Inflammatory macrophage treated with lipopolysaccharide for 4 hours (primary cell): Measurements from ENCODE around the gene GNAS.
"Not testable (repeated sequence)": the region's sequence is repeated elsewhere in the genome, so short reads cannot be mapped to it uniquely, and the experiment has no call there.

Experiments
- DNase-seq: peaks from one replicate; pipeline ENCODE4 v3.0.0-alpha.2; 2020

Gene GNAS

GRCh38 chr20:58852543-58853271 lies at the start of gene GNAS:
Gene GNAS, plus strand, starts transcription at chr20:58852716.
- DNase-seq, result peak; percentile 48

DNA sequence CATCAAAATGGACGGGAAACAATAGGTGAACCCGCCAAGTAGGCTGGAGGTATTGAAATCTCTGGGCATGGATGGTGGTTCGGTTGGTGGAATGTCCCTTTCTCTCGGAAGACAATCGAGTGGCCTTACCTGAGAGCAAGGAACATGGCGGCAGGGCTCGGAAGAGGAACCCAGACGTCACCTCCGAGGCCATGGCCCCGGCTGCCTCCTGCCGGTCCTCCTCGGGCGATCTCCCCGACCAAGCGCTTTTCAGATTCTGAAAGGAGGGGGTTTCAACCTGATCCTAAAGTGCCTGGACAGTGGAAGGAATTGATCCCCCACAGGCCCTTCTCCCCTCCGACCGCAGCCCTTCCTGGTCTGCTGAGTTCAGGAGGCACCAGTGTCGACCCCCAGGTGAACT lies 49.0 kb upstream of the GNAS start:
- no peak for DNase-seq

- DNase-seq, result no peak
Observed at GRCh38 chr20:58807801-58808200, 44.7 kb upstream of the GNAS start.

DNA sequence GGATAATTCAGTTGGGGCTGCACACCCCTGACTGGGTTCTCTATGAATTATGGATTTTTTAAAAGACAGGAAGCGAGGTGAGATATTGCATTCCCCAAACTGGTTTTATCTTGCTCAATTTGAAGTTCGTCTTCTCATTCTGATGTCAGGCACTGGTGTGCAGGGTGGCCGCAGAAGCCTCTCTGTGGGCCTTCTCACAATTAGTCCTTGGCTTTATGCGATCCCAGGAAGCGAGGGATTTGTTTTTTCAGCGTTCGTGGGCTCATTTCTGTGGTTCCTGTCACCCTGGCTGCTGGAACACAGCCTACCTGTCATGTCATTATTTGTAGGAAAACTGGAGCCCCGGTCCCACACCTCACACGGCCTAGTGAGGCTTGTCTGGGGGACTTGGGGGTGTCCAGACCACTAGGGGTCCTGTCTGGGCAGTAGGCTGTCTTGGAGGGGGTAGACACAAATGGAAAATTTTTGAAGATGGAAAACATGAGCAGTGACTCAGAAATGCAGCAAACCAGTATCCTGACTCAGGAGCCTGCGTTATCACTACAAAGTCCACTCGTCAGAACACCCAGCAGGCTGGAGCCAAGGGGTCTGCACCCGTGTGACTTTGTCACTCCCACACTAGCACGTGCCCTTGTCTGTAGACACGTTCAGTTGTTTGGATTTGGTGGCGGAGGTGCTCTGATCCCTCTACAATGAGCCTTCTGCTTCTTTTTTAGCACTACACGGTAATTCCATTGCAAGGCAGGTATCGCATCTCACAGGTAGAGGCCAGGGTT lies 44.1 kb upstream of the GNAS start:
- no peak for DNase-seq

GRCh38 chr20:58810116-58810878 lies 42.2 kb upstream of the GNAS start:
- DNase-seq, result no peak

GRCh38 chr20:58810879-58811250 lies 41.7 kb upstream of the GNAS start:
- DNase-seq, result no peak

GRCh38 chr20:58811334-58811733 lies 41.2 kb upstream of the GNAS start:
- no peak for DNase-seq

DNA sequence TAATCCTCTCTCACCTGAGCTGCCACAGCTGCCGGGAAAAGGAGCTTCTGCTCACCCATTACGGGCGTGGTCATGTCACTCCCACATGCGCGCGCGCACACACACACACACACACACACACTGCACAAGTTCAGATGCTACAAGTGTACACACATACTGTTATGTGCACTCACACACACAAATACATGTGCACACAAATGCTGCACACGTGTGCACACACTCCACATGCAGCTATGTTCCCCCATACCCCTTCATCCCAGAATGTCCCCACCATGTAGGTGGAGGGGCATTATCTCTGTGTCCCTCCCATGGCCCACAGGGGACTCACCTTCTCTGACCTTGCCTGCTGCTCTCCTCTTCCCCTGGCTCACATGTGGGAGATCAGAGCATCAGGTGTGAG lies 39.1 kb upstream of the GNAS start:
- no peak for DNase-seq

GRCh38 chr20:58815448-58815847 lies 37.1 kb upstream of the GNAS start:
- no peak for DNase-seq

DNA sequence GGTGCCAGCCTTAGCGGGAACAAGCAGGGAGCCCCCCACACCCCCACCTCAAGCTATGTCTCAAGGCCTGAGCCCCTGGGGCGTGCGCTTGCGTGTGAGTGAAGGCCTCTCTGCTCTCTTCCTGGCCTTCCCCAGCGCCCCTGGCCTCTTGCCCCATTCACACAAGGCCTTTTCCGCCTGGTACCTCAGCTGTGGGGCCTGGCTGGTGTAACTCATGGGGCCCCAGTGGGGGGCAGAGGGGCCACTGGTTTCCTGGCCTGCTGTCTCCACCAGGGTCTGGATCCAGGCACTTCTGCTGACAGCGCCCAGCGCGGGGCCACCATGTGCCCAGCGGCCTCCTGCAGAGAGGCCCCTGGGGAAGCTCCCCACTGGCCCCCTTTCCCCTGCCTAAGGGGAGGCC lies 36.5 kb upstream of the GNAS start:
- DNase-seq, result no peak

GRCh38 chr20:58816957-58817651 lies 35.4 kb upstream of the GNAS start:
- DNase-seq, result no peak

- no peak for DNase-seq
Observed at GRCh38 chr20:58817748-58818147, 34.8 kb upstream of the GNAS start.

DNA sequence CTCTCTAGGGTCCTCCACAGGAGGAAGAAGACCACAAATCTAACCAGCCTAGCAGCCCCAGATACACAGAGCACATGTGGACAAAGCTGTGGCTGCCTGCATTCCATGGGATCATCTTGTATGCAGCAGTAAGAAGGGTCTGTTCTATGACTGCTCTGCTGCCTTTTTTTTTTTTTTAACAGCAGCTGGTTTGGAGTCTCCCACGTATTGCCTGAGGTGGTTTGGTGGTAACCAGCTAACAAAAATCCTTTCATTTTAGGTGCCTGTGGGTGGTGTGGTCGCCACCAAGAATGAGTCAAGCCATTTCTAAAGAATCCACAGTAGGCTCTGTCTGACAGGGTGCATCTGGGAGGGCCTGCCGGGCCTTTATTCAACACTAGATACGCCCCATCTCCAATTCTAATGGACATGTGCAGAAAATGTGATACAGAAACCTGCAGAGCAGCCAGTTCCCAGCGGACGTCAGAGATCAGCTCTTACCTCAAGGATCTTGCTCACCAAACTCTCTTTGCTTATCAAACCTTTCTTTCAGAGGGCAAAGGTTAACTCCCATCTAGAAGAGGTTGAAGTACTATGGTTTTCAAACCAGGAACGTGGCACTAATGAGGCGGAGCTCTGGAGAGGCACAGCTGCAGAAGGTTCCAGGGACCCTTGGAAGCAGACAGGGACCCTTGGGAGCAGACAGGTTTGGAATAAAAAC lies 33.8 kb upstream of the GNAS start:
- DNase-seq, result no peak

GRCh38 chr20:58819921-58820320 lies 32.6 kb upstream of the GNAS start:
- DNase-seq, result no peak

DNA sequence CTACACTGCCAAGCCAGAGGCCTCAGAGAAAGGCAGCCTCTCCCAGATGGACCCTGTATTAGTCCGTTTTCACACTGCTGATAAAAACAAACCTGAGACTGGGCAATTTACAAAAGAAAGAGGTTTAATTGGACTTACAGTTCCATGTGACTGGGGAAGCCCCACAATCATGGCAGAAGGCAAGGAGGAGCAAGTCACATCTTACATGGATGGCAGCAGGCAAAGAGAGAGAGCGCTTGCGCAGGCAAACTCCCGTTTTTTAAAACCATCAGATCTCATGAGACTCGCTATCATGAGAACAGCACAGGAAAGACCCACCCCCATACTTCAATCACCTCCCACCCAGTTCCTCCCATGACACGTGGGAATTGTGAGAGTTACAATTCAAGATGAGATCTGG lies 32.0 kb upstream of the GNAS start:
- DNase-seq, result not testable (repeated sequence)

DNA sequence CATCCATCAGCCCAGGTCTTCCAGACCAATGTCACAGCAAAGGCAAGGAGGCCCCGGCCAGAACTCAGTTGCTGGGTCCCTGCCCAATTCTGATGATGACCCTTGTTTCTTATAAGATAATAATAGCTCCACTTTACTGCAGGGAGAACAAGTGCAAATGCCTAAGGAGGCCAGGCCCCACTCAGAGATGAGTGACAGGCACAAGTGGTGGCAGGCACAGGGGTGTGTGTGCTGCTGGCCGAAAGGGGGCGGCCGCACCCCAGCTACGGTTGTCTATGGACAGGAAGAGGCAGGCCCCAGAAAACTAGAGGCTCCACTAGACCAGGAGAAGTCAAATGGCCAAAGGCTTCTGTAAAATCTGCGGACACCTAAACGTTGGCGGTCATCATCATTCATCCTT lies 30.4 kb upstream of the GNAS start:
- DNase-seq, result no peak

- DNase-seq, result no peak
Observed at GRCh38 chr20:58822748-58823730, 29.5 kb upstream of the GNAS start.

- no peak for DNase-seq
Observed at GRCh38 chr20:58824843-58825242, 27.7 kb upstream of the GNAS start.

GRCh38 chr20:58825450-58825849 lies 27.1 kb upstream of the GNAS start:
- no peak for DNase-seq

DNA sequence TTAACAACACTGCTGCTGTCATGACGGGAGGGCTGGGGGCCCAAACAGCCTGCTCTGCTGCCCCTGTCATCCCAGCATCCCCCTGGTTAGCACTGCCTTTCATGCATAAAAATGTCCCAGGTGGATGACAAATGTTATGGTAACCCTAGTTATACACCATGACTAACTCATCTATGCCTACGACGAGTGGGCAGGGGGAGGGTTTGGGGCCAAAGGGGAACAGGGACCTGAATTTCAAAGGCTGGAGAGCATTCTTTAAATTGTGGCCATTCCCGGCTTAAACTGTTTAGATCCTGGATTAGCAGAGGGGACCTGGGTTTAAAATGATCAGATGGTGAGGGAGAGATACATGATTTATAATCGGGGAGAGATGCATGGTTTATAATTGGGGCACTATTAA lies 26.2 kb upstream of the GNAS start:
- no peak for DNase-seq

DNA sequence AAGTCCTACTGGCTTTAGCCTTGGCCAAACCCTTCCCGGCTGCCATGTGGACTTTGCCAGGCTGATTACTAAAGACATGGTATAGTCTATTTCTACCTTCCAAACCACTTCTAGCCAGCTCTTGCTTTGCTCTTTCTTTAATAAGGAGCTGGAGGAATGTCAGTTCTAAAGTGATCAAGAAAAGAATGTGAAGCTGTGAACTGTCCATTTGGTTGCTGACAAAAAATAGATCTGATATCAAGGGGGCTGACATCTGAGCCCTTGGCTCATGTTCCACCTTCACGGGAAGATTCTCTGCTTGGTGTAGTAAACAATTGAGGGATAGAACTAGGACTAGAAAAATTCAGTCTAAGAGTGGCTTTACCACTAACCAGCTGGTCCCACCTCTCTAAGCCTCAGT lies 24.4 kb upstream of the GNAS start:
- DNase-seq, result no peak
